K562 (cell line): Measurements from ENCODE around the gene EXOC3L1. TPM values are rescaled to one million over a fixed set of nuclear protein-coding genes. Genes with fewer than 3 reads are reported as not detected.

Source experiments
- ATAC-seq: fragments of 200-7000 bp; cut with Tn5 transposase; 3 replicates; pipeline ENCODE4 v1.9.1; 2020; ENCODE audit warnings: moderate library complexity
- BruUV-seq: library from RNA; stranded (reverse); fragments of 400-500 nt; replicated peaks from 2 replicates; lab custom pipeline; 2021; lab: Mats Ljungman, UMichigan
- CTCF ChIA-PET: fragments of 300-600 bp; formaldehyde crosslinking; extraction: SDS; loops from one replicate; lab custom pipeline; 2021; ENCODE audit warnings: low intra/inter-chr PET ratio; lab: Yijun Ruan, JAX
- POLR2A ChIA-PET: fragments of 300-600, 350-650 bp; sonication (Branson Sonifier 250); formaldehyde crosslinking; extraction: SDS; loops from one replicate; lab custom pipeline; 2021; ENCODE audit warnings: antibody characterized with exemption, inconsistent platforms; lab: Yijun Ruan, JAX
- DNase-seq, 4 experiments: peaks; one replicate each; pipeline versions ENCODE4 v3.0.0 to v3.0.0-alpha.2; 2011 to 2018; ENCODE audit warnings: low spot score in 3 of 4, mixed read lengths in 3 of 4; ENCODE audit errors: extremely low read depth in 1 of 4
- FAIRE-seq: peaks from 2 replicates; lab custom pipeline; 2011; peaks lifted over from hg19 to GRCh38; lab: Jason Lieb, UNC
- H2AFZ ChIP-seq: 2 replicates; pipeline ENCODE4 v1.6.0; 2011; ENCODE audit warnings: low read depth, low read length, control low read depth, inconsistent platforms
- H3K27ac ChIP-seq: fragments of 200-600 bp; 3 replicates; pipeline ENCODE4 v1.8.0; 2011; ENCODE audit warnings: low read depth, mild to moderate bottlenecking, control low read depth, inconsistent platforms, low read length, moderate library complexity, mixed read lengths; ENCODE audit errors: extremely low read depth
- H3K27me3 ChIP-seq, 2 experiments: fragments of 300-600 bp in 1 of 2; 2 replicates in 1 of 2; 3 replicates in 1 of 2; pipeline versions ENCODE4 v1.6.0 to v1.8.0; 2011; ENCODE audit warnings: inconsistent platforms in 2 of 2, low read length in 2 of 2, mild to moderate bottlenecking in 1 of 2, mixed read lengths in 1 of 2, moderate library complexity in 1 of 2; ENCODE audit not compliant: control insufficient read depth in 2 of 2, insufficient read depth in 2 of 2
- H3K36me3 ChIP-seq: fragments of 300-600 bp; 3 replicates; pipeline ENCODE4 v1.8.0; 2011; ENCODE audit warnings: mild to moderate bottlenecking, low read length, inconsistent platforms; ENCODE audit not compliant: control insufficient read depth, insufficient read depth
- H3K4me1 ChIP-seq, 2 experiments: fragments of 200-600 bp in 1 of 2; replicated peaks in 1 of 2; 2 replicates in 1 of 2; 3 replicates in 1 of 2; pipeline versions ENCODE4 v1.5.1 to v1.8.0; 2011; ENCODE audit warnings: inconsistent platforms in 2 of 2, low read length in 2 of 2, mild to moderate bottlenecking in 1 of 2, mixed read lengths in 1 of 2, moderate library complexity in 1 of 2; ENCODE audit not compliant: control insufficient read depth in 2 of 2, insufficient read depth in 2 of 2
- H3K4me2 ChIP-seq: 2 replicates; pipeline ENCODE4 v1.6.1; 2011; ENCODE audit warnings: low read length, control low read depth, inconsistent platforms, mixed read lengths; ENCODE audit not compliant: insufficient read depth
- H3K4me3 ChIP-seq: fragments of 200-600 bp; sonication (generic), shearing (Covaris generic); 2 replicates; pipeline ENCODE4 v1.5.1; 2016; ENCODE audit warnings: control low read depth, inconsistent platforms
- H3K79me2 ChIP-seq: fragments of 200-600 bp; 3 replicates; pipeline ENCODE4 v1.8.0; 2011; ENCODE audit warnings: low read length, inconsistent platforms; ENCODE audit not compliant: control insufficient read depth, insufficient read depth
- H3K9ac ChIP-seq, 2 experiments: 2 replicates each; pipeline versions ENCODE4 v1.6.0 to v1.6.1; 2011; ENCODE audit warnings: low read depth in 2 of 2, low read length in 2 of 2, control low read depth in 1 of 2, inconsistent platforms in 1 of 2, mild to moderate bottlenecking in 1 of 2, mixed read lengths in 1 of 2; ENCODE audit not compliant: insufficient read depth in 1 of 2
- H3K9me1 ChIP-seq: one replicate; pipeline ENCODE4 v1.6.0; 2011; ENCODE audit warnings: inconsistent platforms, mild to moderate bottlenecking, low read length, moderate library complexity; ENCODE audit not compliant: control insufficient read depth, insufficient read depth
- H3K9me3 ChIP-seq: replicated peaks from 2 replicates; pipeline ENCODE4 v1.5.1; 2011; ENCODE audit warnings: low read depth, low read length, inconsistent platforms; ENCODE audit not compliant: control insufficient read depth, insufficient read depth
- H4K20me1 ChIP-seq: replicated peaks from 2 replicates; pipeline ENCODE4 v1.6.1; 2011; ENCODE audit warnings: low read length, inconsistent platforms, mixed read lengths; ENCODE audit not compliant: control insufficient read depth, insufficient read depth
- ATF4 ChIP-seq: fragments of 450-650 bp; formaldehyde crosslinking; IDR thresholded peaks from 2 replicates; pipeline ENCODE4 v1.4.0; 2022; ENCODE audit warnings: mild to moderate bottlenecking, moderate library complexity
- HMGN3 ChIP-seq: IDR thresholded peaks from 2 replicates; pipeline ENCODE4 v1.6.1; 2011; ENCODE audit warnings: borderline replicate concordance, low read depth, mild to moderate bottlenecking, mixed read lengths, low read length; ENCODE audit not compliant: insufficient read length; ENCODE audit errors: extremely low read depth
- HNRNPL ChIP-seq: fragments of 200-400 bp; formaldehyde crosslinking; IDR thresholded peaks from 2 replicates; pipeline ENCODE4 v1.6.1; 2017; ENCODE audit warnings: low read depth, mild to moderate bottlenecking, low read length
- JUN ChIP-seq, 2 experiments: sonication (generic) in 1 of 2; formaldehyde crosslinking in 1 of 2; IDR thresholded peaks; 2 replicates each; pipeline versions ENCODE4 v1.6.1 to v1.8.0; 2012 to 2022; ENCODE audit warnings: borderline replicate concordance in 2 of 2, mild to moderate bottlenecking in 2 of 2, improper control_type of control experiment in 1 of 2, low read depth in 1 of 2, low read length in 1 of 2, missing genetic modification reagents in 1 of 2
- MTA3 ChIP-seq: fragments of 450-650 bp; formaldehyde crosslinking; IDR thresholded peaks from 2 replicates; pipeline ENCODE4 v1.6.1; 2017; ENCODE audit warnings: mild to moderate bottlenecking, borderline replicate concordance
- PCBP1 ChIP-seq: fragments of 200-400 bp; formaldehyde crosslinking; IDR thresholded peaks from 2 replicates; pipeline ENCODE4 v1.6.1; 2018; ENCODE audit warnings: mild to moderate bottlenecking, low read depth, low read length; ENCODE audit not compliant: poor library complexity, severe bottlenecking
- POLR2G ChIP-seq: fragments of 200-400 bp; formaldehyde crosslinking; IDR thresholded peaks from 2 replicates; pipeline ENCODE4 v1.6.1; 2017; ENCODE audit warnings: low read depth, mild to moderate bottlenecking, antibody characterized with exemption, low read length, moderate library complexity
- POLR3G ChIP-seq: IDR thresholded peaks from 2 replicates; pipeline ENCODE4 v1.6.1; 2011; ENCODE audit not compliant: insufficient read length, insufficient replicate concordance; ENCODE audit errors: extremely low read depth
- SRSF7 ChIP-seq: fragments of 200-400 bp; formaldehyde crosslinking; optimal IDR thresholded peaks from 2 replicates; pipeline ENCODE3; 2017; ENCODE audit warnings: mild to moderate bottlenecking, low read depth, low read length
- ZBTB33 ChIP-seq: sonication (generic); formaldehyde crosslinking; IDR thresholded peaks from 2 replicates; pipeline ENCODE4 v1.8.1; 2023; ENCODE audit warnings: mild to moderate bottlenecking, missing genetic modification reagents
- ZNF23 ChIP-seq: fragments of 250-450 bp; sonication (Bioruptor Pico); IDR thresholded peaks from 2 replicates; pipeline ENCODE4 v1.4.0; 2020; ENCODE audit warnings: mild to moderate bottlenecking
- ZNF740 ChIP-seq, 3 experiments: fragments of 200-800 bp in 1 of 3; sonication (Bioruptor generic) in 1 of 3; sonication (generic) in 1 of 3; formaldehyde crosslinking in 1 of 3; IDR thresholded peaks; 2 replicates each; pipeline versions ENCODE4 v1.6.1 to v1.8.0; 2016 to 2022; ENCODE audit warnings: mild to moderate bottlenecking in 2 of 3, missing compliant biosample characterization in 2 of 3, missing genetic modification characterization in 2 of 3, missing genetic modification reagents in 1 of 3
- WGBS: fragments of 100-300 bp; shearing (Covaris generic); methylation state at CpG from one replicate; pipeline ENCODE4 v1.1.6; 2016; ENCODE audit warnings: low coverage, mixed read lengths; ENCODE audit not compliant: insufficient coverage; ENCODE audit errors: missing lambda C conversion rate; 5-methylcytosine and 5-hydroxymethylcytosine counted together
- in situ Hi-C: fragments of 300-500 bp; cut with MboI; formaldehyde crosslinking; loops from 4 replicates; pipeline ENCODE4 v1.15.0; 2018; ENCODE audit warnings: inconsistent platforms, mixed read lengths
- intact Hi-C: fragments of 100-400 bp; cut with micrococcal nuclease; formaldehyde crosslinking; loops from 2 replicates; pipeline ENCODE4 v1.14.2; 2022
- polyA plus RNA-seq, 8 experiments: library from polyadenylated mRNA; depleted of rRNA in 4 of 8; stranded (reverse) in 5 of 8; unstranded in 3 of 8; fragments of >200 nt; fragmentation: Nextera tagmentation in 2 of 8; fragmentation: Illumina TruSeq in 1 of 8; extraction: Ambion mirVana in 2 of 8; extraction: Trizol in 1 of 8; gene quantifications; 2 replicates each; pipeline versions ENCODE4 v1.2.1 to v1.2.3, GENCODE V29; 2011 to 2014; ENCODE audit warnings: inconsistent platforms in 1 of 8, missing spikeins in 1 of 8
- total RNA-seq, 7 experiments: library from RNA; depleted of rRNA in 6 of 7; stranded (reverse); fragments of >200 nt in 6 of 7; fragmentation: Illumina TruSeq in 2 of 7; extraction: Trizol in 2 of 7; gene quantifications; 2 replicates each; pipeline versions ENCODE4 v1.2.1 to v1.2.3, GENCODE V29; 2011 to 2021; ENCODE audit warnings: low replicate concordance in 1 of 7

EXOC3L1 gene
- total and polyA plus RNA-seq, 9 of the 15 experiments (the other 6 are each of a cell fraction or from before 2014, with no cell fraction given) = 0.08 TPM; not detected in 8

GRCh38 chr16:67163164-67163998 is 26.6 kb downstream of the EXOC3L1 start:
- H3K9ac ChIP-seq = peak overlapping the region in 1 of 2 experiments; percentile 7; a peak in 1 of 4 replicates
- TF ChIP-seq JUN (IDR thresholded peaks at IDR 0.05; ENCODE audit: borderline replicate concordance, low read depth, low read length) = no peak
- no peak for TF ChIP-seq JUN (CRISPR knock-in tag; IDR thresholded peaks at IDR 0.05; ENCODE audit: borderline replicate concordance)
- peak; percentile 12 for TF ChIP-seq PCBP1
- peak; percentile 35; the same call in 1 of the 2 replicates for TF ChIP-seq POLR2G
- no peak for TF ChIP-seq ATF4 (CRISPR knock-in tag)
- peak; percentile 58; the same call in 1 of the 2 replicates for TF ChIP-seq HNRNPL
- TF ChIP-seq ZBTB33 (CRISPR knock-in tag) = peak; percentile 89
- 0 out of 2 replicates have a peak, but pooled peaks have one; percentile 20 for TF ChIP-seq ZNF740 (CRISPR knock-in tag; IDR thresholded peaks at IDR 0.05)
- TF ChIP-seq ZNF740 (tag; IDR thresholded peaks at IDR 0.05) = no peak
- TF ChIP-seq ZNF23 = no peak
- peak; percentile 25 for TF ChIP-seq SRSF7
- no peak for TF ChIP-seq POLR3G
- TF ChIP-seq MTA3 = no peak
- peak; percentile 50 for TF ChIP-seq HMGN3
- peaks cover 13% of the 10 kb centered on the region; the same call in 2 of the 3 replicates for H3K36me3 ChIP-seq
- H3K4me2 ChIP-seq = no peak overlapping the region
- no peak for ATAC-seq
- no TSS peak for BruUV-seq
- FAIRE-seq = no peak
- intact Hi-C loops = no loop called here
- no peaks in the 10 kb centered on the region for H4K20me1 ChIP-seq
- peaks cover 28% of the 10 kb centered on the region for H3K79me2 ChIP-seq
- H3K4me3 ChIP-seq = no peak overlapping the region
- 97% methylated on average over 46 of the region's 99 CpGs for WGBS
- H3K27ac ChIP-seq = no peak overlapping the region
- H3K27me3 ChIP-seq = no peaks in the 10 kb centered on the region
- ChIA-PET POLR2A (interaction anchor here (1.3 kb wide), 1 partner anchor 24 kb away, joined by 3 read pairs; no protein-coding TSS in a partner anchor), CTCF (no interaction called here)
- H3K4me1 ChIP-seq = peaks cover 20 to 86% of the 10 kb centered on the region in 2 experiments
- no peaks in the 10 kb centered on the region for H3K9me3 ChIP-seq
- in situ Hi-C loops = loop anchor here (25.0 kb wide), 1 partner anchor 201 kb away; the partner anchor contains the start of gene CES3
- H3K9me1 ChIP-seq = no peaks in the 10 kb centered on the region
- no peak overlapping the region for H2AFZ ChIP-seq
- DNase-seq = no peak
